ENCODE results near the gene FRK.

- TF ChIP-seq CTCF (IDR thresholded peaks at IDR 0.05) (no peak), POLR2AphosphoS5 (IDR thresholded peaks at IDR 0.05) (no peak)
These were observed 6.1 kb upstream of the FRK start for GRCh38 chr6:116066789-116067188.

Measured in stomach (tissue), 4 donors.